GM18508 (cell line): Measurements from ENCODE around the gene SYPL1.

ENCODE experiments used
- ATAC-seq: cut with Tn5 transposase; IDR thresholded peaks from one replicate; pipeline ENCODE4 v1.9.1; 2021; ENCODE audit warnings: moderate number of reproducible peaks; ENCODE audit not compliant: insufficient read depth, unreplicated experiment

The SYPL1 gene

GRCh38 chr7:106098889-106099288 is 13.2 kb downstream of the SYPL1 start:
- ATAC-seq = no peak

DNA sequence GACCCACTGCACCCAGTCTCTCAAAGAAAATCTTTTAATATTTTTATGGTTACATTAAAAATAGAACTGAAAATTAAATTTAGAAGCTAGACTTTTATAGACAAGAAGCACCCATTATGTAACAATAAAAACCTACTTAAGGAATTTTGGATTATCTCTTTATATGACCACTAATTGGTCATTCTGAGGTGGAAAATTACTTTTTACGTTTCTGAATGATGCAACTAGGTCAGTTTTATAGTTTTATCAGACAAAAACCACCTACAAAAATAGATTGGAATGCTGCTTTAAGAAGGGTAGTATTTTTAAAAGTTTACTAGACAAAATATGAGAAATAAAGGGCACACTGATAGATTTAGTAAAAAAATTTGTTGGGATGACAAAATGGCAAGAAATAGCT is 16.5 kb downstream of the SYPL1 start:
- no peak for ATAC-seq

DNA sequence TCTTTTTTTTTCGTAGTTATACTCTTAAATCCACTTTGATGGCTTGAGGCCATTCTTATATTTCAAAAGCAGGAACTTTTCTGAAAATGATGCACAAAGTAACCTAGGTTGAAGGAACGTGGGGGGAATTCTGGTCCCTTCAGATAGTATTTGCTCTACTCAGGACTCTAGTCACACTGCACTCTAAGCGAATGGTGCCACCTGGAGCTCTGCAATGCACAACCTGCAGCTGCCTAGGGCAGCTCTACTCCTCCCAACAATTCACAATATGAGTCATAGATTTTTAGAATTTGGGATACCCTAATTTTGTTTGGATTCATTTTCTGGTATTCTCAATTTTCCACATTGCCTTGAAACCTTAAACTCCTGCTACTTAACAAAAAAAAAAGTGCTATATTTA is 17.3 kb downstream of the SYPL1 start:
- ATAC-seq = no peak

- ATAC-seq = no peak
These were observed 19.9 kb downstream of the SYPL1 start for GRCh38 chr7:106092204-106092603.

GRCh38 chr7:106089647-106090046 is 22.5 kb downstream of the SYPL1 start:
- ATAC-seq = peak; percentile 94

DNA sequence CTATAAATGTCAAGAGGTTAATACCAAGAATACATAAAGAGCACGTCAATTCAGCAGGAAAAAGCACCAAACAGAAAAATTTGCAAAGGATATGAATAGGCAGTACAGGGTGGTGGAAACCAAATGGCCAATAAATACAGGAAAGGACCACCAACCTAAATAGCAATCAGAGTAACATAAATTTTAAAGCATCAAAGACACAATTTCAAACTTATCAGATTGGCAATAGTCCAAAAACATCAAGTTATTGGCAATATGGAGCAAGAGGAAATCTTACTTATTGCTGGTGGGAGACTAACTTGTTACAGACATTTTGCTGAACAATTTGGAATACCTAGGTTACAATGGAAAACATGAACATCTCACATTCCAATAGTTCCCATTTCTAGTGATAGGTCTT is 24.1 kb downstream of the SYPL1 start:
- ATAC-seq = no peak

DNA sequence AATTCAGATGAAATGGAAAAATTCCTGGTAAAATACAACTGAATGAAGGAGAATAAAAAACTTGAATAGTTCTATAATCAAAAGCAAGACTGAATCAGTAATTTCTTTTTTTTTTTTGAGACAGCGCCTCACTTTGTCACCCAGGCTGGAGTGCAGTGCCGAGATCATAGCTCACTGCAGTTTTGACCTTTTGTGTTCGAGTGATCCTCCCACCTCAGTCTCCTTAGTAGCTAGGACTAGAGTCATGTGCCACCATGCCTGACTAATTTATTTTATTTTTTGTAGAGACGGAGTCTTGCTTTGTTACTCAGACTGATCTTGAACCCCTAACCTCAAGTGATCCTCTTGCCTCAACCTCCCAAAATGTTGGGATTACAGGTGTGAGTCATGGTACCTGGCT is 26.1 kb downstream of the SYPL1 start:
- ATAC-seq = no peak

DNA sequence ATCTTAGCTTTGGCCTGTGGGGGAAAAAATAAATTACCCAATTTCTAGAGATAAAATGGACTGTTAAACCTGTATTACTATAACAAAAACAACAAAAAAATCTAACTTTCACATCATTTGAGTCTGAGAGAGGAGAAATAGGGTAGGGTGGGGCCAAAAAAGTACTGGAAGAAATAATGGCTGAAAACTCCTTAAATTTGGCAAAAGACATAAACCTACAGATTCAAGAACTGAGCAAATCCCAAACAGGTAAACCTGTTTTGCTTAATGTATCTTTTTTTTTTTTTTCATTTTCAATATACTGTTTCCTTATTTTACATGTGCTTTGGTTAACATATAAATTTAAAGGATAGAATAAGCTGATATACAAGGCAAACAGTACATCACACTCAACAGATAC is 27.1 kb downstream of the SYPL1 start:
- ATAC-seq = no peak

DNA sequence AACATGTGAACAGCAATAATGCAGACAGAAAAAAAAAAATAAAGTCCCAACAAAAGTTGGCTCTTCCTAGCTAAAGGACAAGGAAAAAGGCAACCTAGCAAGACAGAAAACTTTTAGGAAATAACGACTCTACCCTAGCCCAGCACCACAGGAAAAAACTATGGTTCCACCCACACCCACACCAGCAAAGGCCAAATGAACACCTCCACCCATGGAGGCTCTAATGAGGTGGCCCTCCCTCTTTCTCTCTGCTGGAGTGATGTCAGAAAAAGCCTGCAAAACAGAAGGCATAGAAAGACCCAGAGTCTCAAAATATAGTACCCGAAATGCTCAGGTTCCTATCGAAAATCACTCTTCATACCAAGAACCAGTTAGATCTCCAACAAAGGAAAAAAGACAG is 28.4 kb downstream of the SYPL1 start:
- ATAC-seq = no peak

GRCh38 chr7:106082087-106082854 is 29.8 kb downstream of the SYPL1 start:
- no peak for ATAC-seq

GRCh38 chr7:106080300-106080987 is 31.7 kb downstream of the SYPL1 start:
- no peak for ATAC-seq

DNA sequence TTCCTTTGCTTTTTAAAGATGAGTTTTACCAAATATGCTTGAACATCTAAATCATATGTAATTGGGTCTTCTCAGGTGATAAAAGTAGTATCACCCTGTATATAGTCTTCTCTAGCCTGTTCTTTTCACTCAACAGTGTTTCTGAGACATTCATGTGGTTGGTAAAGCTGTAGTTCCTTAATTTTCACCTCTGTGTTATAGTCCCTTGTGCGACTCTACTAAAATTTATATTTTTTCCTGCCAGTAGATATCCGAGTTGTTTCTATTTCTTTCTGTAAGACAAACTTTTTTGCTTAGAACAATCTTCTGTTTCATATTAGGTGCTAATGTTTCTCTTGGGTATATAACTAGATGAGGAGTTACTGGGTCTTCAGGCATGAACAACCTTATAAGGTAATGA is 35.6 kb downstream of the SYPL1 start:
- no peak for ATAC-seq

GRCh38 chr7:106075937-106076336 is 36.2 kb downstream of the SYPL1 start:
- ATAC-seq = no peak

GRCh38 chr7:106074257-106074656 is 37.9 kb downstream of the SYPL1 start:
- no peak for ATAC-seq

- no peak for ATAC-seq
These were observed 38.4 kb downstream of the SYPL1 start for GRCh38 chr7:106073701-106074100.

GRCh38 chr7:106072715-106073091 is 39.4 kb downstream of the SYPL1 start:
- no peak for ATAC-seq

- ATAC-seq = no peak
These were observed 40.0 kb downstream of the SYPL1 start for GRCh38 chr7:106071999-106072714.

GRCh38 chr7:106071356-106071998 is 40.6 kb downstream of the SYPL1 start:
- peak; percentile 94 for ATAC-seq

GRCh38 chr7:106070567-106071254 is 41.4 kb downstream of the SYPL1 start:
- no peak for ATAC-seq

- no peak for ATAC-seq
These were observed 41.9 kb downstream of the SYPL1 start for GRCh38 chr7:106070201-106070551.
